GM23248 (cell line): ENCODE results near the gene ITK. TPM values are rescaled to one million over a fixed set of nuclear protein-coding genes. Genes with fewer than 3 reads are reported as not detected.

Experiments
- DNase-seq: peaks from one replicate; pipeline ENCODE4 v3.0.0-alpha.2; 2015
- H2AFZ ChIP-seq: fragments of 200-600 bp; sonication (generic); 2 replicates; pipeline ENCODE4 v1.6.1; 2016; ENCODE audit warnings: antibody characterized with exemption
- H3F3A ChIP-seq: fragments of 200-600 bp; sonication (generic); 2 replicates; pipeline ENCODE4 v1.6.1; 2016; ENCODE audit warnings: mild to moderate bottlenecking, antibody characterized with exemption, mixed run types; ENCODE audit not compliant: insufficient read depth
- H3K27ac ChIP-seq: fragments of 200-600 bp; sonication (generic); 2 replicates; pipeline ENCODE4 v1.5.1; 2016; ENCODE audit warnings: mild to moderate bottlenecking
- H3K27me3 ChIP-seq: fragments of 200-600 bp; sonication (generic); replicated peaks from 2 replicates; pipeline ENCODE4 v1.6.1; 2016; ENCODE audit warnings: mild to moderate bottlenecking; ENCODE audit not compliant: insufficient read depth
- H3K36me3 ChIP-seq: fragments of 200-600 bp; sonication (generic); 2 replicates; pipeline ENCODE4 v1.6.1; 2016; ENCODE audit warnings: low read depth, mild to moderate bottlenecking
- H3K4me1 ChIP-seq: fragments of 200-600 bp; sonication (generic); 2 replicates; pipeline ENCODE4 v1.6.1; 2016; ENCODE audit warnings: mild to moderate bottlenecking; ENCODE audit not compliant: insufficient read depth
- H3K4me2 ChIP-seq: fragments of 200-600 bp; sonication (generic); one replicate; pipeline ENCODE4 v1.6.1; 2016; ENCODE audit warnings: mild to moderate bottlenecking; ENCODE audit not compliant: unreplicated experiment
- H3K4me3 ChIP-seq: fragments of 200-600 bp; sonication (generic); 2 replicates; pipeline ENCODE4 v1.5.1; 2016; ENCODE audit warnings: mild to moderate bottlenecking
- H3K79me2 ChIP-seq: fragments of 200-600 bp; sonication (generic); 2 replicates; pipeline ENCODE4 v1.6.1; 2016; ENCODE audit warnings: mild to moderate bottlenecking; ENCODE audit not compliant: insufficient read depth
- H3K9ac ChIP-seq: fragments of 200-600 bp; sonication (generic); 2 replicates; pipeline ENCODE4 v1.6.1; 2016; ENCODE audit warnings: mild to moderate bottlenecking
- H3K9me2 ChIP-seq: fragments of 200-600 bp; sonication (generic); 2 replicates; pipeline ENCODE4 v1.6.1; 2016; ENCODE audit warnings: mixed run types, mild to moderate bottlenecking, moderate library complexity; ENCODE audit not compliant: insufficient read depth
- H3K9me3 ChIP-seq: fragments of 200-600 bp; sonication (generic); one replicate; pipeline ENCODE4 v1.6.1; 2017; ENCODE audit warnings: low read depth
- H4K20me1 ChIP-seq: fragments of 200-600 bp; sonication (generic); 2 replicates; pipeline ENCODE4 v1.6.0; 2016; ENCODE audit not compliant: insufficient read depth
- EZH2 ChIP-seq: fragments of 200-600 bp; sonication (generic); IDR thresholded peaks from 2 replicates; pipeline ENCODE4 v1.6.1; 2018; ENCODE audit warnings: antibody characterized with exemption, mild to moderate bottlenecking; ENCODE audit not compliant: insufficient read depth, poor library complexity, severe bottlenecking
- EZH2phosphoT487 ChIP-seq: fragments of 200-600 bp; sonication (generic); IDR thresholded peaks from 2 replicates; pipeline ENCODE4 v1.6.1; 2018; ENCODE audit warnings: antibody characterized with exemption, moderate library complexity, mild to moderate bottlenecking, low read depth; ENCODE audit not compliant: insufficient read depth
- WGBS, 2 experiments: methylation state at CpG; one replicate each; pipeline ENCODE4 v1.1.6; 2015 to 2017; ENCODE audit warnings: low lambda C conversion rate in 2 of 2, low coverage in 1 of 2; ENCODE audit errors: missing lambda C conversion rate in 2 of 2; 5-methylcytosine and 5-hydroxymethylcytosine counted together
- in situ Hi-C: fragments of 300-500 bp; cut with MboI; formaldehyde crosslinking; loops from 2 replicates; pipeline ENCODE4 v1.15.0; 2020
- polyA plus RNA-seq: library from polyadenylated mRNA; unstranded; fragments of >200 nt; fragmentation: Nextera tagmentation; extraction: Ambion mirVana; gene quantifications from 2 replicates; pipeline ENCODE4 v1.2.1, GENCODE V29; 2016
- total RNA-seq: library from RNA; depleted of rRNA; stranded (reverse); fragments of >200 nt; shearing (Covaris generic); gene quantifications from 2 replicates; pipeline ENCODE4 v1.2.3, GENCODE V29; 2014

Gene ITK
- total and polyA plus RNA-seq, 2 experiments from 2014 or later = 0.11 TPM; not detected in 1

DNA sequence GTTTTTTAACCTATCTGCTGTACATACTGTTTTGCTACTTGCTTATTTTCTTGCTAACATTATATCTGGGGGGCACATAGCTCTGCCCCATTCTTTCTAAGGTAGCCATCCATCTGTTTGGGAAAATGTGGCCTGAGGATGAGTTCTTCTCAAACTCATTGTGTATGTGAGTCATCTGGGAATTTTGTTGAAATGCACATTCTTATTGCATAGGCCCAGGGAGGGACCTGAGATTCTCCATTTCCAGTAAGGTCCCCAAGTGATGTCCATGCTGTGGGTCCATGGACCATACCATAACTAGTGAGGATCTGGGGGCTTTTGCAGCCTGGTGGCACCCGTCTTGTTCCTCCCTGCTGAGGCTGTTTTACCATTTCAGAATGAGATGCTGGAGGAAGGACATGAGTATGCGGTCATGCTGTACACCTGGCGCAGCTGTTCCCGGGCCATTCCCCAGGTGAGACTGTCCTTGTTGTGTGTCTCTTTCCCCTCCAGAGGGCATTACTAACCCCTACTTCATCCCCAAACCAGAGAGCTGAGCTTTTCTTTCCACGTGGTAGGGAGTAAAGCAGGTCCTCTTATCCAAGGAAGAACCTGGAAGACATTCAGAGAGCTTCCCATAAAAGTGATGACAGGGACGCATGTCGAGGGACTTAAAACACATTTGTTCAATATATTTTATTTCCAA is 113.9 kb downstream of the ITK start:
- Histone ChIP-seq H3K79me2 (no peaks in the 10 kb centered on the region), H4K20me1 (no peaks in the 10 kb centered on the region), H3K9me2 (no peaks in the 10 kb centered on the region), H3F3A (peaks cover 14% of the 10 kb centered on the region), H3K4me3 (no peak overlapping the region), H3K9me3 (no peaks in the 10 kb centered on the region), H3K4me2 (no peak overlapping the region), H3K9ac (no peak overlapping the region), H3K36me3 (no peaks in the 10 kb centered on the region), H3K27ac (no peak overlapping the region), H3K4me1 (peaks cover 14% of the 10 kb centered on the region), H2AFZ (no peak overlapping the region), H3K27me3 (no peaks in the 10 kb centered on the region)
- TF ChIP-seq EZH2 (no peak), EZH2phosphoT487 (no peak)
- in situ Hi-C loops = no loop called here
- 75 to 78% methylated on average over 7 of the region's 7 CpGs for WGBS, 2 experiments
- no peak for DNase-seq

DNA sequence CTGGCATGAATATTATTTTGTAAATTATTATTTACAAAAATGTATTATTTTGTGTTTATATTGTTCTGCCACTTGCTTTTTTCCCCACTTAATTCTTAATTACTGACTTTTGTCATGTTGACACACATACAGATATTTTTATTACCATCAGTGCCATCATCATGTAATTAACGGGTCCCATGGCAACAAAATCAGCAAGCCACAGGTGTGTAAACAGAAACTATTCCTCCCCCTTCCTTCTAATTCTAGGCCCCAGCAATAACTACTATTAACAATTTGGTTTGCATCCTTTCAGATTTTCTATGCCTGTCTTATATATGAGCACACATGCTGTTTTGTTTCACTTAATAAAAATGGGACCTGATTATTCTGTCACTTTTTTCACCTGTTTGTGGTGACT is 114.6 kb downstream of the ITK start:
- TF ChIP-seq EZH2 (no peak), EZH2phosphoT487 (no peak)
- DNase-seq = no peak
- Histone ChIP-seq H3K9me3 (no peaks in the 10 kb centered on the region), H4K20me1 (no peaks in the 10 kb centered on the region), H3K36me3 (no peaks in the 10 kb centered on the region), H3K79me2 (no peaks in the 10 kb centered on the region), H3F3A (peaks cover 7% of the 10 kb centered on the region), H3K27me3 (no peaks in the 10 kb centered on the region), H3K9ac (no peak overlapping the region), H3K9me2 (no peaks in the 10 kb centered on the region), H2AFZ (no peak overlapping the region), H3K4me3 (no peak overlapping the region), H3K27ac (no peak overlapping the region), H3K4me2 (no peak overlapping the region), H3K4me1 (peaks cover 7% of the 10 kb centered on the region)
- WGBS, 2 experiments = 79 to 95% methylated on average over 1 of the region's 1 CpG
- in situ Hi-C loops = no loop called here

DNA sequence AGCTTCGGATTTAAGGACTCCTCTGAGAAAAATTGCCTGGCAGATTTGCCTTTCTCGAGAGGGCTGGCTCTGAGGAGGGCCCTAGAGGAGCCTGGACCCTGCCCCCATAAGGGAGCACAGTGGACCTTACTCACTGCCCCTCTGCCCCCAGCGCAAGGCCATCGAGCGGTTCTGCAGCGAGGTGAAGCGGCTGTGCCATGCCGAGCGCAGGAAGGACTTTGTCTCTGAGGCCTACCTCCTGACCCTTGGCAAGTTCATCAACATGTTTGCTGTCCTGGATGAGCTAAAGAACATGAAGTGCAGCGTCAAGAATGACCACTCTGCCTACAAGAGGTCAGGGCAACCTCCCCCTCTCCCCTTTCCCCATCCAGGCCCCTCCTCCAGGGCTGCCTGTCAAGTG is 119.9 kb downstream of the ITK start:
- no peak for DNase-seq
- H3K27ac ChIP-seq = no peak overlapping the region
- no peak overlapping the region for H3K9ac ChIP-seq
- no peaks in the 10 kb centered on the region for H3K9me2 ChIP-seq
- H3K79me2 ChIP-seq = no peaks in the 10 kb centered on the region
- no peaks in the 10 kb centered on the region for H3K4me1 ChIP-seq
- TF ChIP-seq EZH2phosphoT487 (no peak), EZH2 (no peak)
- H3K4me2 ChIP-seq = no peak overlapping the region
- 82 to 95% methylated on average over 9 to 10 of the region's 10 CpGs for WGBS, 2 experiments
- H4K20me1 ChIP-seq = no peaks in the 10 kb centered on the region
- H3K36me3 ChIP-seq = no peaks in the 10 kb centered on the region
- no peaks in the 10 kb centered on the region for H3K27me3 ChIP-seq
- in situ Hi-C loops = no loop called here
- no peaks in the 10 kb centered on the region for H3F3A ChIP-seq
- H3K4me3 ChIP-seq = no peak overlapping the region
- H2AFZ ChIP-seq = no peak overlapping the region
- H3K9me3 ChIP-seq = no peaks in the 10 kb centered on the region

DNA sequence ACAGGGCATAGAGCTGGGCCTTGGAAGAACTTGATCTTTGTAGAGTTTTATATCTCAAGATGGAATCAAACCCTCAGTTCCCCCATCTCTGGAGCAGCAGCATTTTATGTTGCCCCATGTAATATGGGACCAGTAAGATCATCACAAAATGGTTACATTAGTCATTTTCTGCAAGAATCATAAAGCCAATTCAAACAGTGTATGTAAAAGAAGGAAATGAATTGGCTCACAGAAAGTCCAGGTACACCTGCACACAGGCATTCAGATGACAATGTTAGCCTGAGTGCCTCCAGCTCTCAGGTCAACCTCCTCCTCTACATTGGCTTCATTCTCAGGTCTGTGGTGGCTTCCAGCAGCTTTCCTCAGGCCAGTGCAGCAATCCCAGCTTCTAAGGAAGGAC is 120.4 kb downstream of the ITK start:
- Histone ChIP-seq H3K9me3 (no peaks in the 10 kb centered on the region), H3K27me3 (no peaks in the 10 kb centered on the region), H3F3A (no peaks in the 10 kb centered on the region), H3K9me2 (no peaks in the 10 kb centered on the region), H3K9ac (no peak overlapping the region), H4K20me1 (no peaks in the 10 kb centered on the region), H3K4me2 (no peak overlapping the region), H3K36me3 (no peaks in the 10 kb centered on the region), H3K4me3 (no peak overlapping the region), H3K79me2 (no peaks in the 10 kb centered on the region), H2AFZ (no peak overlapping the region), H3K4me1 (no peaks in the 10 kb centered on the region), H3K27ac (no peak overlapping the region)
- in situ Hi-C loops = no loop called here
- DNase-seq = no peak
- TF ChIP-seq EZH2phosphoT487 = no peak
- TF ChIP-seq EZH2 = no peak

DNA sequence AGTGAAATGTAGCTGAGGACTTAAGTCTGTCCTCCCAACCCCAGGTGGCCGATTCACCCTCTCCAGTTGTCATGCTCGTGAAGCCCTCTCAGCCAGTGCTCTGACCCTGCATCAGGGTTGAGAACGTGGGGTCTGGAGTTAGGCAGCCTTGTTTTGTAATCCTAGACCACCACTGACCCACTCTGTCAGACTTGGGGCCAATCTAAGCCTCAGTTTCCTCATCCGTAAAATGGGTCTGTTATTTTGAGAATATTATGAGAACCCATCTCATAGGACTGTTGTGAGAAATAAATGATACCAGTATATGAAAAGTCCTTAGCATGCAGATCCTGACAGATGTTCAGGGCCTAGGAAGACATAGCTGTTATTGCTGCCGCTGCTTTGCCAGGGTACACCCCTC is 122.4 kb downstream of the ITK start:
- H3K9ac ChIP-seq = no peak overlapping the region
- no peak for DNase-seq
- in situ Hi-C loops = no loop called here
- no peaks in the 10 kb centered on the region for H3K9me2 ChIP-seq
- H3K4me2 ChIP-seq = no peak overlapping the region
- no peak overlapping the region for H3K27ac ChIP-seq
- no peaks in the 10 kb centered on the region for H3K36me3 ChIP-seq
- no peak overlapping the region for H3K4me3 ChIP-seq
- H3K27me3 ChIP-seq = no peaks in the 10 kb centered on the region
- WGBS, 2 experiments = 88 to 90% methylated on average over 5 of the region's 5 CpGs
- no peaks in the 10 kb centered on the region for H3F3A ChIP-seq
- H4K20me1 ChIP-seq = no peaks in the 10 kb centered on the region
- H3K4me1 ChIP-seq = no peaks in the 10 kb centered on the region
- TF ChIP-seq EZH2phosphoT487 (no peak), EZH2 (no peak)
- H3K79me2 ChIP-seq = no peaks in the 10 kb centered on the region
- H2AFZ ChIP-seq = no peak overlapping the region
- H3K9me3 ChIP-seq = no peaks in the 10 kb centered on the region
